Prostate gland (tissue), 2 donors: ENCODE measurements around the gene DAPK1.

Experiments
- CTCF ChIP-seq, 4 experiments: fragments of 200-600 bp in 2 of 4; fragments of 450-650 bp in 2 of 4; sonication (generic) in 2 of 4; IDR thresholded peaks; 1 replicate in 3 of 4; 2 replicates in 1 of 4; pipeline ENCODE4 v1.5.1; 2016 to 2019; ENCODE audit warnings: antibody characterized with exemption in 4 of 4, mild to moderate bottlenecking in 2 of 4, moderate library complexity in 2 of 4
- POLR2A ChIP-seq: fragments of 450-650 bp; IDR thresholded peaks from one replicate; pipeline ENCODE4 v1.6.1; 2016; ENCODE audit warnings: antibody characterized with exemption, mild to moderate bottlenecking

GRCh38 chr9:87585123-87585855 lies 87.6 kb downstream of the DAPK1 start:
- TF ChIP-seq CTCF (IDR thresholded peaks at IDR 0.05) = no peak
- no peak for TF ChIP-seq POLR2A
